Tibial artery (tissue), 4 donors: Measurements from ENCODE around the gene ALDH3B1.

Experiments used
- DNase-seq, 2 donors: peaks; one replicate each; pipeline ENCODE4 v3.0.0-alpha.2; 2019
- H3K27ac ChIP-seq, 2 donors: fragments of 200-600 bp; sonication (generic) in 1 of 2; 1 replicate in 1 of 2; 2 replicates in 1 of 2; pipeline ENCODE4 v1.5.1; 2018 to 2019; ENCODE audit warnings: mild to moderate bottlenecking in 1 of 2
- H3K27me3 ChIP-seq, 2 donors: fragments of 200-600 bp; sonication (generic) in 1 of 2; one replicate each; pipeline versions ENCODE4 v1.5.1 to v1.6.0; 2016 to 2019
- H3K36me3 ChIP-seq, 3 donors: fragments of 200-600 bp; sonication (generic) in 2 of 3; one replicate each; pipeline ENCODE4 v1.5.1; 2016 to 2019; ENCODE audit warnings: mild to moderate bottlenecking in 2 of 3
- H3K4me1 ChIP-seq, 4 donors: fragments of 200-600 bp; sonication (generic) in 2 of 4; 1 replicate in 3 of 4; 2 replicates in 1 of 4; pipeline ENCODE4 v1.5.1; 2016 to 2019
- H3K4me3 ChIP-seq, 2 donors: fragments of 200-600 bp; sonication (generic) in 1 of 2; 1 replicate in 1 of 2; 2 replicates in 1 of 2; pipeline ENCODE4 v1.5.1; 2018 to 2019; ENCODE audit warnings: mild to moderate bottlenecking in 2 of 2
- H3K9me3 ChIP-seq, 3 donors: fragments of 200-600 bp; sonication (generic) in 1 of 3; one replicate each; pipeline ENCODE4 v1.5.1; 2016 to 2019
- intact Hi-C: fragments of 100-400 bp; cut with DNase I; formaldehyde crosslinking; loops from one replicate; pipeline ENCODE4 v1.15.0; 2023; ENCODE audit warnings: low total_unique reads
- TF ChIP-seq, protein P1 (sequence below), 2 experiments: fragments of 200-600 bp in 1 of 2; fragments of 450-650 bp in 1 of 2; IDR thresholded peaks; one replicate each; pipeline ENCODE4 v1.5.1; 2017 to 2019; ENCODE audit warnings: antibody characterized with exemption in 2 of 2, mild to moderate bottlenecking in 1 of 2, moderate library complexity in 1 of 2

Gene ALDH3B1

DNA sequence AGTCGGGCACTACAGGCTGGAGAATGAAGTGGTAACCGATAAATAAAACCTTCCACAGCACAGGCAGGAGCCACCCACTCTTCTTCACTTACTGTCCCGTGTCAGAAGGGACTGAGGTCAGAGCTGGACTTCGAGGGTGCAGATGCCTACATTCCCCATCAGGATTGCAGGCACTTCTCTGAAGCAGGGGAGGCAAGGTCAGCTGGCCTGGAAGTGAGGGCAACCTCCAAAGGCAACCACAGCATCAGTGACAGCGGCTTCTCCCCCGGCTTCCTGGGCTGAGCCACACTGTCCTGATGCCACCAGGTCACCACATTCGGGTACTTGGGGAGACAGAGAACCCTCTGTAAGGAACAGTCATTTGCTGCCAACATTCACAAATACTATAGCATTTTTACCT is 51.4 kb downstream of the ALDH3B1 start:
- TF ChIP-seq, protein P1, sequence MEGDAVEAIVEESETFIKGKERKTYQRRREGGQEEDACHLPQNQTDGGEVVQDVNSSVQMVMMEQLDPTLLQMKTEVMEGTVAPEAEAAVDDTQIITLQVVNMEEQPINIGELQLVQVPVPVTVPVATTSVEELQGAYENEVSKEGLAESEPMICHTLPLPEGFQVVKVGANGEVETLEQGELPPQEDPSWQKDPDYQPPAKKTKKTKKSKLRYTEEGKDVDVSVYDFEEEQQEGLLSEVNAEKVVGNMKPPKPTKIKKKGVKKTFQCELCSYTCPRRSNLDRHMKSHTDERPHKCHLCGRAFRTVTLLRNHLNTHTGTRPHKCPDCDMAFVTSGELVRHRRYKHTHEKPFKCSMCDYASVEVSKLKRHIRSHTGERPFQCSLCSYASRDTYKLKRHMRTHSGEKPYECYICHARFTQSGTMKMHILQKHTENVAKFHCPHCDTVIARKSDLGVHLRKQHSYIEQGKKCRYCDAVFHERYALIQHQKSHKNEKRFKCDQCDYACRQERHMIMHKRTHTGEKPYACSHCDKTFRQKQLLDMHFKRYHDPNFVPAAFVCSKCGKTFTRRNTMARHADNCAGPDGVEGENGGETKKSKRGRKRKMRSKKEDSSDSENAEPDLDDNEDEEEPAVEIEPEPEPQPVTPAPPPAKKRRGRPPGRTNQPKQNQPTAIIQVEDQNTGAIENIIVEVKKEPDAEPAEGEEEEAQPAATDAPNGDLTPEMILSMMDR (IDR thresholded peaks at IDR 0.05) = no peak
- Histone ChIP-seq H3K27me3 (no peaks in the 10 kb centered on the region), H3K9me3 (no peaks in the 10 kb centered on the region), H3K4me3 (no peak overlapping the region), H3K4me1 (no peaks in the 10 kb centered on the region), H3K27ac (no peak overlapping the region), H3K36me3 (peaks cover 24 to 76% (median 30%) of the 10 kb centered on the region in 3 donors)
- intact Hi-C loops = no loop called here
- no peak for DNase-seq

DNA sequence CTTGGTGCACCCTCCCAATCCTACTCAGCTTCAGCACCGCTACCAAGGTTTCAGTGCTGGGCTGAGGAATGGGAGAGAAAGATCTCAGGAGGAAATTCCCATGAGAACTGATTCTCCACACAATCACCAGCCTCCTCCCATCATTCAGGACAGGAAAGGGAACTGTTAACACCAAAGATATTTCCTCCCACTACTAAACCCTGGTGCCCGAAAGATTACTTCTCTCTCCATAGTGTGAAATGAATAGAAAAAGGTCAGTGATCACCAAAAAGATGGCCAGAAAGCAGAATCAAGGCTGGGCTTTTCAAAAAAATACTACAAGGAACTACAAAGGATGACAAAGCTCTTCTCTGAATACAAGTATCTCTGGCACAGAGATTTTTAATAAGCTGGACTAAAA is 54.8 kb downstream of the ALDH3B1 start:
- H3K27ac ChIP-seq = no peak overlapping the region
- peaks cover 30 to 96% (median 59%) of the 10 kb centered on the region in 3 donors for H3K36me3 ChIP-seq
- H3K27me3 ChIP-seq = no peaks in the 10 kb centered on the region
- no peaks in the 10 kb centered on the region for H3K9me3 ChIP-seq
- no peaks in the 10 kb centered on the region for H3K4me1 ChIP-seq
- no peak overlapping the region for H3K4me3 ChIP-seq
- TF ChIP-seq, protein P1 (IDR thresholded peaks at IDR 0.05) = no peak
- DNase-seq = no peak
- intact Hi-C loops = no loop called here

DNA sequence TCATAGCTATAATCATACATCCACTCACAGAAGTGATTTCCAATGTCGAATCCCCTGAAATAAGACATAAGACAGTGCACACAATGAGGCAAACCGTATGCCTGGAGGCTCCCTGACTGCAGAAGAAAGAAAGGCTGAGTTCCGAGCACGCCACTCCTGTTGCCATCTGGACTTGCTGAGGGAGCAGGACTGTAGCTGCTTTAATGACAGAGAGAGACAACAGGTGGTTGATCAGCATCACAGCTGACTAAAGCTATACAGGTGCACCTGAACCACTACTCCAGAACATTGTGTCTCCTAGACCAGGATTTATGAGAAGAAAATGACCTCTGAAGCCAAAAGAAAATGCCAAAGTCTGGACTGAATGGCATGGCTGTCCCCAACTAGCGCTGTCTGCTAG is 55.7 kb downstream of the ALDH3B1 start:
- no peak overlapping the region for H3K27ac ChIP-seq
- H3K36me3 ChIP-seq = peaks cover 37 to 97% (median 68%) of the 10 kb centered on the region in 3 donors
- no peaks in the 10 kb centered on the region for H3K27me3 ChIP-seq
- H3K4me1 ChIP-seq = no peaks in the 10 kb centered on the region
- intact Hi-C loops = no loop called here
- DNase-seq = no peak
- H3K4me3 ChIP-seq = no peak overlapping the region
- TF ChIP-seq, protein P1 (IDR thresholded peaks at IDR 0.05) = no peak
- H3K9me3 ChIP-seq = no peaks in the 10 kb centered on the region

DNA sequence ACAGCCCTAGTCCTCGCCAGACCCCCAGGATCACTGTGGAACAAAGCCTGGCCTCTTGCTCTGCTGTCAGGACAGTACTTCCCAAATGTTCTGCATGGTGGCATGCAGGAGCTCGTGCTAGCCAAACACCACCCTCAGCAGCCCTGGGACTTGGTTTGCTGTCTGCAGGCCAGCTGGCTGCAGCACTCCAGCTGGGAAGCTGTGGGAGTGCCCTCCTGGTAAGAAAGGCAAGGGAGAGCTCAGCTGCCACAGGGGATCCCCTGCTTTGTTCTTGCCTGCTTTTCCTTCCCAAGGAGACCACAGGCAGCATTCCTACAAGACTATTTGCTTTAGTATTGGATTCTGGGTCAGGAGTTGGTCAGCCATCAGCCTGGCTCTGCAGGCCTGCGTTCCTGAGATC is 56.6 kb downstream of the ALDH3B1 start:
- no peaks in the 10 kb centered on the region for H3K9me3 ChIP-seq
- H3K4me3 ChIP-seq = no peak overlapping the region
- no peaks in the 10 kb centered on the region for H3K27me3 ChIP-seq
- intact Hi-C loops = no loop called here
- TF ChIP-seq, protein P1 (IDR thresholded peaks at IDR 0.05) = no peak
- H3K27ac ChIP-seq = no peak overlapping the region
- no peaks in the 10 kb centered on the region for H3K4me1 ChIP-seq
- DNase-seq = no peak
- peaks cover 30 to 96% (median 64%) of the 10 kb centered on the region in 3 donors for H3K36me3 ChIP-seq

DNA sequence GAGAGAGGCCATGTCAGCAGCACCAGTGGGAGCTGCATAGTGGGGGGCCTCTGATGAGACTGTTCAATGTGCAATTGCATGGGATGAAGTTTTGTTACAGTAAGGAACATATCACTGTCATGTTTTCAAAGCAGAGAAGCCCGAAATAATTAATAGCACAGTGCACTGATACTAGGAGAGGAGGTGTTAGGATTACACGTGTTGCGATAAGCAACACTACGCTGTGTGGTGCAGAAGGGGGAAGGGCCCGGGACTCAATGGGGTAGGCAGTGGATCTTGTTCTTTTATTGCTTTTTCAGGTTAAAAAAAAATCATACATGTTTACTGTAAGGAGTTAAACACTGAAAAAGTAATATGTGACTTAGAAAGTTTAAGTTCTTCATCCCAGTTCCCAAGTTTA is 57.9 kb downstream of the ALDH3B1 start:
- Histone ChIP-seq H3K27me3 (no peaks in the 10 kb centered on the region), H3K9me3 (no peaks in the 10 kb centered on the region), H3K4me3 (no peak overlapping the region), H3K36me3 (peaks cover 31 to 97% (median 62%) of the 10 kb centered on the region in 3 donors), H3K27ac (no peak overlapping the region), H3K4me1 (no peaks in the 10 kb centered on the region)
- intact Hi-C loops = no loop called here
- TF ChIP-seq, protein P1 (IDR thresholded peaks at IDR 0.05) = no peak
- DNase-seq = no peak
